Aorta (tissue), 5 donors: ENCODE measurements around the gene TBCEL. TPM values are rescaled to one million over a fixed set of nuclear protein-coding genes. Genes with fewer than 3 reads are reported as not detected.

Experiments used
- ATAC-seq: fragments of 200-7000 bp; cut with Tn5 transposase; one replicate; pipeline ENCODE4 v1.9.1; 2022; ENCODE audit warnings: moderate library complexity; ENCODE audit not compliant: low FRiP score
- DNase-seq, 2 donors: peaks; one replicate each; pipeline ENCODE4 v3.0.0-alpha.2; 2020
- H3K27ac ChIP-seq, 2 donors: one replicate each; pipeline ENCODE4 v1.5.1; 2013; ENCODE audit warnings: low read length in 2 of 2, mild to moderate bottlenecking in 2 of 2, moderate library complexity in 2 of 2, control low read depth in 1 of 2, inconsistent platforms in 1 of 2, low read depth in 1 of 2
- H3K27me3 ChIP-seq, 2 donors: one replicate each; pipeline ENCODE4 v1.6.1; 2013; ENCODE audit warnings: control low read depth in 1 of 2, low read length in 1 of 2, mild to moderate bottlenecking in 1 of 2, moderate library complexity in 1 of 2; ENCODE audit not compliant: insufficient read depth in 2 of 2, control insufficient read depth in 1 of 2
- H3K36me3 ChIP-seq, 2 donors: one replicate each; pipeline ENCODE4 v1.6.1; 2013; ENCODE audit warnings: control low read depth in 1 of 2, low read length in 1 of 2, mild to moderate bottlenecking in 1 of 2; ENCODE audit not compliant: insufficient read depth in 2 of 2, control insufficient read depth in 1 of 2
- H3K4me1 ChIP-seq, 2 donors: one replicate each; pipeline ENCODE4 v1.6.1; 2013; ENCODE audit warnings: low read length in 2 of 2, control low read depth in 1 of 2, mild to moderate bottlenecking in 1 of 2, moderate library complexity in 1 of 2; ENCODE audit not compliant: insufficient read depth in 2 of 2, control insufficient read depth in 1 of 2
- H3K4me3 ChIP-seq, 2 donors: one replicate each; pipeline ENCODE4 v1.5.1; 2013; ENCODE audit warnings: low read length in 2 of 2, control low read depth in 1 of 2, mild to moderate bottlenecking in 1 of 2
- H3K9me3 ChIP-seq: one replicate; pipeline ENCODE4 v1.6.1; 2013; ENCODE audit warnings: mild to moderate bottlenecking, low read length; ENCODE audit not compliant: control insufficient read depth
- WGBS, 2 donors: extraction: QIAGEN DNeasy Blood & Tissue Kit; methylation state at CpG; one replicate each; pipeline ENCODE4 v1.1.7; 2013; 5-methylcytosine and 5-hydroxymethylcytosine counted together
- intact Hi-C, 2 donors: fragments of 100-400 bp; cut with DNase I; formaldehyde crosslinking; loops; one replicate each; pipeline versions ENCODE4 v1.14.2 to v1.15.0; 2022
- polyA plus RNA-seq, 2 donors: library from polyadenylated mRNA; stranded (reverse); fragments of 200-250 nt; gene quantifications; one replicate each; pipeline ENCODE4 v1.2.3, GENCODE V29; 2013
- total RNA-seq, 2 donors: library from RNA; stranded (reverse); fragmentation: NEBNext Ultra II Directional; extraction: Animal tissue kit (Norgen Biotek cat#: 25700); gene quantifications; one replicate each; pipeline ENCODE4 v1.2.1, GENCODE V29; 2021
- donor health status: healthy with polysubstance abuse.
- donor health status: Bipolar disorder and iron deficiency.
- donor health status: DM: no; HTN: no; CAD: no.
- donor health status: DM: no; HTN: no; CAD: no.
- donor health status: DM: yes; HTN: yes; CAD: no.

TBCEL gene
- total and polyA plus RNA-seq, 4 donors, result 5.9 to 29.1 (median 16.6) TPM

DNA sequence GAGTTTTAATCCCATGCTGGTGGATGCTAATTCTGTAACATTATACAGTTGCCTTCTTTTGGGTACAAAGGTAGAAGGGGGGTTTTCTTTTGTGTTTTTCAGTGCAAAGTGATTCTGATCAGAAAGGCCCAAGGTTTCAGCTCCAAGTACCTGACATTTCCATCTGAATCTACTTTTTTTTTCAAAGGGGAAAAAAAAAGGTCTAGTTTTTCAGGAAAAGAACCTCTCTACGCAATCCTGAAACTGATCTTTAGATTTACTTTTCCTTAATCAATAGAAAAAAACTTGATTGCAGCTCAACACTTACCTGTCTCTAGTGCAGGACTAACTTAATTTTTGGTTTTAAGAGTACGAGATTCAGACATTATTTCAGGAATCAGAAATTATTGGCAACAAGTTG lies 77.0 kb downstream of the TBCEL start, which contains the start of gene TECTA:
Gene TECTA, plus strand, starts transcription at position 301 of the 400 bp plus-strand sequence. CDS start 1,423 bp downstream, outside the sequence.
- 97 to 98% methylated on average over 2 of the region's 2 CpGs for WGBS, 2 donors
- Histone ChIP-seq H3K4me1 (peaks cover 0 to 2% of the 10 kb centered on the region in 2 donors), H3K27me3 (no peaks in the 10 kb centered on the region), H3K27ac (no peak within 1 kb of the TSS), H3K4me3 (no peak within 1 kb of the TSS), H3K36me3 (peaks cover 0 to 2% of the 10 kb centered on the region in 2 donors), H3K9me3 (no peaks in the 10 kb centered on the region)
- no peak for DNase-seq
- no peak for ATAC-seq
- intact Hi-C loops, result loop anchor here in 1 of 2 donors (10.0 kb wide), 1 partner anchor 586 kb away; the partner anchor contains the start of gene GRIK4

DNA sequence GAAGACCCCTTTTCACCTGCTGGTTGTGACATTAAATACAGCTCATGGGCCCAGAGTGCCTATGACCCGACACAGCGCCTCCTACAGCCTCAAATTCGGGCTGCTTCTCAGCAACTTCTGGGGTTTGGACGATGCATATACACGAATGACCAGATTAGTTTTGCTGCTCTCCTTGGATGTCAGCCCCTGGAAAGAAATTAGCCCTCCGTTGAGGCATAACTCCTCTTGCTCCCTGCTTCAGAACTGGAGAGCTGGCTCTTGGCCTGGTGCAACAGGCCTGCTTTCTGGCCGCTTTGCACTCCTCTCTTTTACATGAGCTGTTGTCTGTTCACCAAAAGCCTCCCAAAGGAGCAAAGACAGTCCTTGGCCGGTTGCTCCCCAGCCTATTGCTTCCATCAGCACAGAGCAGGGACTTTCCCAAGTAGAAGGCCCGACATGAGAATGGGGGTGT lies 80.4 kb downstream of the TBCEL start:
- intact Hi-C loops, result loop anchor here in 1 of 2 donors (10.0 kb wide), 1 partner anchor 590 kb away; the partner anchor contains the start of gene GRIK4
- Histone ChIP-seq H3K4me3 (no peak overlapping the region), H3K9me3 (no peaks in the 10 kb centered on the region), H3K27me3 (no peaks in the 10 kb centered on the region), H3K4me1 (peaks cover 0 to 2% of the 10 kb centered on the region in 2 donors), H3K36me3 (peaks cover 0 to 2% of the 10 kb centered on the region in 2 donors), H3K27ac (no peak overlapping the region)
- DNase-seq (no peak), ATAC-seq (peak; percentile 64)
- WGBS, 2 donors, result 89 to 90% methylated on average over 9 of the region's 9 CpGs

DNA sequence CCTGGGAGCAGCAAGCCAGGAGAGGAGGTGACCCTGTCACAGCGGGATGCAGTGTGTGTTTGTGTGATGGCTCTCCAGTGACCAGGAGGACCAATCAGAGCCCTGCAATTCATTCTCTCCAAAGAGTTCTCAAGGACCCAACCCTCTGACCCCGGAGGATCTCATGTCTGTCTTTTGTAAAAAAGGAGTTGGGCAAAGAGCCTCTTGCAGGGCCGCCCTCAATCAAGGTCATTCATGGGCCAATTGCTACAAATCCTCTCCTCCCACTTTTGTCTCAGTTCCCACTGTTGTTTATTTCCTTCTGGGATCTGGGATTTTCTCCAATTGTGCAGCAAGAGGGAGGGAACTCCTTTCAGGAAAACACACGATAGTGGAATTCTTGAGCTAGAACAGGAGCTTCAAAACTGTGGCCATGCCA lies 81.2 kb downstream of the TBCEL start:
- ATAC-seq, result peak; percentile 79

DNA sequence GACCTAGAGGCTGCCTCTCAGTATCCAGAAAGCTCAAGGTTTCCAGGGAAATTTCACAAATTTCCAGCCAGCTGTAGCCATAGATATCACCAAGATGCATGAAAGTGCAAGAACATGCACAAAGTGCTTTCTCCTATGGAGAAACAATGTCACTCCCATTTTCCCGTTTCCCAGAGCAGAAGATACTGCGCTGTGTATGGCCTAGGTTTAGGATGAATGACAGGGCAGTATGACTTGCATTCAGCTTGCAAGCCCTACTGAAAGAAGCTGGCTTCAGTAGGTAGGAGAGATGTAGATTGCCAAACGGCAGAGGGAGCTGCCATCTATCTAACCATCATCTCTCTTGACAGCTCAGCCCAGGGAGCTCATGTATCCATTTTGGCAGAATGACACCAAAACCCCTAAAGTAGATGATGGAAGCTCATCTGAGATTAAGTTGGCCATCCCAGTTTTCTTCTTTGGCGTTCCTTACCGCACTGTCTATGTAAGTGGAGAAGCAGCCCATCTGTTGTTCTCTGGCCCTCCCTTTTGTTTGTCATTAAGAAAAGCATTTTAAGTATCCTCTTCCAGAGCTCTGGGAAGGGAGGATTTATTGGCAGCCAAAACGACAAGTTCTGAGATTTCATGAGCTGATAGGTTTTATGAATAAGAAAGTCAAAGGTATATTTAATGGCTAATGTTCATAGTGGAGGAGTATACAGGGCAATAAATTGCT lies 81.7 kb downstream of the TBCEL start:
- WGBS, 2 donors, result 84 to 89% methylated on average over 6 of the region's 6 CpGs
- Histone ChIP-seq H3K4me3 (no peak overlapping the region), H3K27me3 (no peaks in the 10 kb centered on the region), H3K27ac (no peak overlapping the region), H3K4me1 (no peaks in the 10 kb centered on the region), H3K9me3 (no peaks in the 10 kb centered on the region), H3K36me3 (peaks cover 0 to 2% of the 10 kb centered on the region in 2 donors)
- no peak for ATAC-seq
- DNase-seq, result no peak
- intact Hi-C loops, result loop anchor here in 1 of 2 donors (10.0 kb wide), 1 partner anchor 591 kb away; the partner anchor contains the start of gene GRIK4

More for the DNA sequence above, 81.2 kb downstream of the TBCEL start:
- H3K27ac ChIP-seq, result no peak overlapping the region
- DNase-seq, result no peak
- intact Hi-C loops, result loop anchor here in 1 of 2 donors (10.0 kb wide), 1 partner anchor 590 kb away; the partner anchor contains the start of gene GRIK4
- no peaks in the 10 kb centered on the region for H3K9me3 ChIP-seq
- no peak overlapping the region for H3K4me3 ChIP-seq
- peaks cover 0 to 2% of the 10 kb centered on the region in 2 donors for H3K36me3 ChIP-seq
- no peaks in the 10 kb centered on the region for H3K27me3 ChIP-seq
- no peaks in the 10 kb centered on the region for H3K4me1 ChIP-seq
- WGBS, 2 donors, result 39% methylated on average over 4 of the region's 4 CpGs

DNA sequence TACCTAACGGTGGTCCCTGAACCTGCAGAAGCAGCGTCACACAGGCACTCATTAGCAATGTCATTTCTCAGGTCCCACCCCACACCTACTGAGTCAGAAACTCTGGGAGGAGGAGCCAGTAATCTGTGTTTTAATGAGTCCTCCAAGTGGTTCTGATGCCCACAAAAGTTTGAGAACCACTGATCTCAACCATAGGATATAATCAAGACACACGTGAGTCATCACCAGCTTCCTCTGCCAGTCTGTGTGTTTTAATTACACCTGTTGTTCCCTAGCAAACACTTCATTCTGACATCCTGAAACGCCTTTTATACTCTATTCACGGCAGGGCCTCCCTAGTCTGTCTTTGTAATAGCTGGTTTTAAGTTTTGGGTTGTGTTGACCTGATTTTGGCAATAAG lies 82.9 kb downstream of the TBCEL start:
- no peaks in the 10 kb centered on the region for H3K4me1 ChIP-seq

DNA sequence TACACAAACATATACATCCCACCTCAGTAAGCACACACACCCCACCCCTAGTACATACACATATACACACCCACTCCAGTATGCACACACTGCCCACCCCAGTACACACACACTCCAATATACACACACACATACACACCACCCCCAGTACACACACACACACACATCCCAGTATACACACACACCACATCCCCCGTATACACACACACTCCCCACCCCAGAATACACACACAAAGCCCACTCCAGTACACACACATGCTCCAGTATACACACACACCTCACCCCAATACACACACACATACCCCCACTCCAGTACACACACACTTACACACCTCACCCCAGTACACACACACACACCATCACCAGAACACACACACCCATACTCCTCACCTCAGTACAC lies 84.5 kb downstream of the TBCEL start:
- intact Hi-C loops, result loop anchor here in 1 of 2 donors (10.0 kb wide), 1 partner anchor 594 kb away; the partner anchor contains the start of gene GRIK4

More for the DNA sequence above, 82.9 kb downstream of the TBCEL start:
- H3K36me3 ChIP-seq, result peaks cover 0 to 2% of the 10 kb centered on the region in 2 donors
- no peak overlapping the region for H3K4me3 ChIP-seq
- H3K27me3 ChIP-seq, result no peaks in the 10 kb centered on the region
- ATAC-seq (no peak), DNase-seq (no peak)
- intact Hi-C loops, result loop anchor here in 1 of 2 donors (10.0 kb wide), 1 partner anchor 592 kb away; the partner anchor contains the start of gene GRIK4
- no peaks in the 10 kb centered on the region for H3K9me3 ChIP-seq
- H3K27ac ChIP-seq, result no peak overlapping the region
- 87 to 94% methylated on average over 5 of the region's 5 CpGs for WGBS, 2 donors

DNA sequence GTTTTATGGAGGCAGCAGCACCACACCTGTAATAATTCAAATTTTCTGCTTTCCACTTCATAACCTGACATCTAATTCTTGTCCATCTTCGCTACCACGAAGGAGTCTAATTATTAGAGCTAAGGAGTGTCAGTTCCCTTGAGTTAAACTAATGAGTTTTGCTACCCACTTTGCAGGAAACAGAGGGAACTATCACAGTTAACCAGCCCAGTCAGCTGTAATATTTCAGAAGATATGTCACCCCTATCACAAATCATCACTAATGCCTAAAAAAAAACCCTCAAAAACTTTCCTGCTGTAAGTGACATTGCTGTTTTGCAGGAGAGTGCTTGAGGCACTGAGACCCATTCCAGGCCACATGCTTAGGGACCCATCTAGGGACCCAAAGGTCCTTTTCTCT lies 85.6 kb downstream of the TBCEL start:
- intact Hi-C loops, result loop anchor here in 1 of 2 donors (10.0 kb wide), 1 partner anchor 595 kb away; the partner anchor contains the start of gene GRIK4
- WGBS, 2 donors, result 91% methylated on average over 2 of the region's 2 CpGs

More for the DNA sequence above, 84.5 kb downstream of the TBCEL start:
- no peaks in the 10 kb centered on the region for H3K9me3 ChIP-seq
- H3K27ac ChIP-seq, result no peak overlapping the region
- H3K4me3 ChIP-seq, result no peak overlapping the region
- H3K36me3 ChIP-seq, result peaks cover 0 to 2% of the 10 kb centered on the region in 2 donors
- ATAC-seq (no peak), DNase-seq (no peak)
- no peaks in the 10 kb centered on the region for H3K27me3 ChIP-seq
- 36 to 97% methylated on average over 1 of the region's 1 CpG for WGBS, 2 donors
- no peaks in the 10 kb centered on the region for H3K4me1 ChIP-seq

DNA sequence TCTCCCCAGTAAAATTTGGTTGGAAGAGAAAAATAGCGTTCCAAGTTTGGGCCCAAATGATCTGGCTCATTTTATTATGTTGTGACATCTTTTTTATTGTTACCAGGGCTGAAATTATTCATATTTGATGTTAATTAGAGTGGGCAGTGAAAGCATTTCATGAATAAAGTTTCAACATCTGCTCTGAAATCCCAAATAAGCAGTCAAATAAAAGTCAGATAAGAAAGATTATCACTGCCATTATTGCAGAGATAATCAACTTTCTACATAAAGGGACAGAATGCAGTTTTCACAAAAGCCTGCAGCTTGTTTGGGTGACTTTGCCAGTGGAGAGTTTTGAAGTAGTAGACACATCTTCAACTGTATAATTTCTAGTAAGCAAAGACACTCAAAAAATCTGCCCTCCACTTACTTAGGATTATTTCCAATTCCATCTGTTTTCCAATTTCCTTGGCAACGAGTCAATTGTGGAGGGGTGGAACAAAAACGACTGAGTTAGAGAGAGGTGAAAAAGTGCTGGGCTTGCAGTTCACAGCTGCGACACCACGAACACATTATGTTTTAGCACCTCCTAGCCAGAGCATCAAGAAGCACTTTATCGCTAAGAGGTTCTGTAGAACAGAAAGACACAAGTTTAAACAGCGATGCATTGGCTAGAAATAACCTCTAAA lies 86.1 kb downstream of the TBCEL start:
- ATAC-seq (no peak), DNase-seq (no peak)
- Histone ChIP-seq H3K9me3 (no peaks in the 10 kb centered on the region), H3K27ac (no peak overlapping the region), H3K4me1 (no peaks in the 10 kb centered on the region), H3K27me3 (no peaks in the 10 kb centered on the region), H3K4me3 (no peak overlapping the region), H3K36me3 (no peaks in the 10 kb centered on the region)
- intact Hi-C loops, result loop anchor here (5.0 to 10.0 kb wide), 2 partner anchors 595 to 598 kb away; partner anchors contain the start of gene GRIK4 (in 2 of the 2)
- WGBS, 2 donors, result 73 to 74% methylated on average over 7 of the region's 7 CpGs

More for the DNA sequence above, 85.6 kb downstream of the TBCEL start:
- no peaks in the 10 kb centered on the region for H3K4me1 ChIP-seq
- H3K27me3 ChIP-seq, result no peaks in the 10 kb centered on the region
- no peak overlapping the region for H3K4me3 ChIP-seq
- H3K27ac ChIP-seq, result no peak overlapping the region
- DNase-seq (no peak), ATAC-seq (no peak)
- H3K36me3 ChIP-seq, result no peaks in the 10 kb centered on the region
- no peaks in the 10 kb centered on the region for H3K9me3 ChIP-seq
